ENCODE results near the gene ASPM. TPM values are rescaled to one million over a fixed set of nuclear protein-coding genes. Genes with fewer than 3 reads are reported as not detected.
"Not testable (repeated sequence)": the region's sequence is repeated elsewhere in the genome, so short reads cannot be mapped to it uniquely, and the experiment has no call there.

The ASPM gene
- total RNA-seq, 1 donor from 2014 or later, result 49.2 TPM

DNA sequence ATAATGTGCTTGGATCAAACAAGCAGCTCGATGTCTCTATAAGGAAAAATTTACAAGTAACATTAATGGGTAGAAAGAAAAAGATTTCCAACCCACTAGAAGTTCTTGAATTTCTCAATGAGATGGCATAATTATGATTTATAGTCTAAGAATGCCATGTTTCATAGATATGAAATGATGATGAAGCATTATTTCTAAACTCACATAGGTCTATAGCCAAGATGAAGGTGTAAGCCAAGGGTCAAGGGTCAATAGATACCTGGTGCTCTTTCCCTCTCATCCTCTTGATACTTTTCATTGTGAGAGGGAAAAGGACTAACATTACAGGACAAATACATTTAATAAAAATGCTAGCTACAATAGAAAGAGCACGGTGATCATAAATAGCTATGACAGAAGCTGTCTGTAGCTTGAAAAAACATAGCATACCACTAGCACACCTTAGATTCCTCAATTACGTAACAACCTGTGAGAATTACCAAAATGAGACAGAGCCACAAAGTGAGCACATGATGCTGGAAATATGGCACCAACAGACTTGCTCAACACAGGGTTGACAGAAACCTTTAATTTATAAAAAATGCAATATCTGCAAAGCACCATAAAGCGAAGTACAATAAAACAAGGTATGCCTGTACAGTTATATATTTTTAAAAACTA lies 53.1 kb downstream of the ASPM start:
- intact Hi-C loops (cut with micrococcal nuclease), result no loop called here

DNA sequence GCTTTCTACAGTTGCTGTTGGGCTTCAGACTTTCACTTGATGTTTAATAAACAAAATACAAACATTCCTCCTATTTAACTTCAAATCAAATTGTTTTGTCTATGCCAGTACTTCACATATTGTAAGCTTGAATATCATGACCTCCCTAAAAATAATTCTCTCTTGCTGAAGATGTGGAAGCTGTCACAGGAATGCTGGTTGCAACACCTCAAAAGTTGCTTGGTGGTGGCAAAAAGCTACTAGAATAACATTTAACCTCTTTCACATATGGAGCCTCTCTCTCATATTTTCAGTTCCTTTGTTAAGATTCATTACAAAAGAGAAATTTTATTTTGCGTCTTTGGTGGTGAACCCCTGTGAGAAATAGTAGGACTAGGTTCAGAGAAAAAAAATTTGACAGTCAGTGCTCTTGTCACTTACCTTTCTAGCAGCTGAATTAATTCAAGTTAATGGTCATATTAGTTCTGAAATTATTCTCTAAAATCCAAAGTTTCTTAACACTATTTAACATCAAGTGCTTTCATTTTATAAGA lies 53.9 kb downstream of the ASPM start:
- intact Hi-C loops (cut with micrococcal nuclease), result no loop called here

DNA sequence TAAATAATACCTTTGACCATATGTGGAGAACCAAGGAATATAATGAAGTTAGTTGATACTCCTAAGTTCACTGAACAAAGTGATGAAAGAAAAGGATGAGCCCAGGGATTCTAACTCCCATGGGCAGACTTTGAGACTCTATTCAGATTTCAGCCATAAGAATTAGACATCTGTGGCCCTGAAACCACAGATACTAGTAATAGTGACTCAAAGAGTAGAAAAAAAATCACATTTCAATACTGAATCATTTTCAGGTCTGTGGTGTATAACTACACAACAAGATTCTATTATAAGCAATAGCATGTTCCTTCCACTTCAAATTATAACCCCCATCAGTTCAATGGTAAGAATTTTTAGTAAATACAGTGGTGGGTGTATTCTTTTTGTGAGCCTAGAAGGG lies 63.0 kb downstream of the ASPM start:
- intact Hi-C loops (cut with micrococcal nuclease), result no loop called here

DNA sequence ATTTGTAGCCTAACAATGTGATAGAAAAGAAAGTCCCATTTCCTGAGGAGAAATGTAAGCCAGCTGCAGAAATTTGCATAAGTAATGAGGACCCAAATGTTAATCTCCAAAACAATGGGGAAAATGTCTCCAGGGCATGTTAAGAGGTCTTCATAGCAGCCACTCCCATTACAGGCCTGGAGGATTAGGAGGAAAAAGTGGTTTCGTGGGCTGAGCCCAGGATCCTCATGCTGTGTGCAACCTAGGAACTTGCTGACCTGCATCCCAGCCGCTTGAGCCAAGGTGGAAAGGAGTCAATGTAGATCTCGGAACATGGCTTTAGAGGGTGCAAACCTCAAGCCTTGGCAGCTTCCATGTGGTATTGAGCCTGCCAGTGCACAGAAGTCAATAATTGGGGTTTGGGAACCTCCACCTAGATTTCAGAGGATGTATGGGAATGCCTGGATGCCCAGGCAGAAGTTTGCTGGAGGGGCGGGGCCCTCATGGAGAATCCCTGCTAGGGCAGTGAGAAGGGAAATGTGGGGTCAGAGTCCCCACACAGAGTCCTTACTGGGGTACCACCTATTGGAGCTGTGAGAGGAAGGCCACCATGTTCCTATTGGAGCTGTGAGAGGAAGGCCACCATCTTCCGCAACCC lies 65.2 kb downstream of the ASPM start:
- intact Hi-C loops (cut with micrococcal nuclease), result no loop called here

DNA sequence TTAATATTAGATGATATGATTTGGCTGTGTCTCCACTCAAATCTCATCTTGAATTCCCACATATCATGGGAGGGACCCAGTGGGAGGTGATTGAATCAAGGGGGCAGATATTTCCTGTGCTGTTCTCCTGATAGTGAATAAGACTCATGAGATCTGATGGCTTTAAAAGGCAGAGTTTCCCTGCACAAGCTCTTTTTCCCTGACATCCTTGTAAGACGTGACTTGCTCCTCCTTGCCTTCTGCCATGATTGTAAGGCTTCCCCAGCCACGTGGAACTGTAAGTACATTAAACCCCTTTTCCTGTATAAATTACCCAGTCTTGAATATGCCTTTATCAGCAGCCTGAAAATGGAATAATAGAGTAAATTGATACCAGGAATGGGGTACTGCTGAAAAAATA lies 66.1 kb downstream of the ASPM start:
- intact Hi-C loops (cut with micrococcal nuclease), result no loop called here

DNA sequence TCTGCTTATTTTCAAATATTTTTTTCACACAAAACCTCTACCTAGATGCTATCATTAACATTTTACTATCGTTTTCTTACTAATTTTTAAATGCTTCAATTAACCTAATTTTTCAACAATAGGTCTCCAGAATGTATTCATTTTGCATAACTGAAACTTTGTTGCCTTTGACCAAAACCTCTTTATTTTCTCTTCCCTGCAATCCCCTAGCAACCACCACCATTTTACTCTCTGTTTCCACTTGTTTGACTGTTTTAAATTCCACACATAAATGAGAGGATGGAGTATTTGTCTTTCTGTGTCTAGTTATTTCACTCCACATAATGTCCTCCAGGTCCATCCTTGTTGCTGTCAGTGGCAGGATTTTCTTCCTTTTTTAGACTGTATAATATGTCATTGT lies 69.9 kb downstream of the ASPM start:
- intact Hi-C loops (cut with micrococcal nuclease), result no loop called here

DNA sequence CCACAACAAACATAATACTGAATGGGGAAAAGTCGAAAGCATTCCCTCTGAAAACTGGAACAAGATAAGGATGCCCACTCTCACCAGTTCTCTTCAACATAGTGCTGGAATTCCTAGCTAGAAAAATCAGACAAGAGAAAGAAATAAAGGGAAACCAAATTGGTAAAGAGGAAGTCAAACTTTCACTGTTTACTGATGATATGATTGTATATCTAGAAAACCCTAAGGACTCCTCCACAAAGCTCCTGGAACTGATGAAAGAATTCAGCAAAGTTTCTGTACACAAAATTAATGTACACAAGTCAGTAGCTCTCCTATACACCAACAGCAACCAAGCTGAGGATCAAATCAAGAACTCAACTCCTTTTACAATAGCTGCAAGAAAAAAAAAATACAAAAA lies 72.5 kb downstream of the ASPM start:
- intact Hi-C loops (cut with micrococcal nuclease), result no loop called here

DNA sequence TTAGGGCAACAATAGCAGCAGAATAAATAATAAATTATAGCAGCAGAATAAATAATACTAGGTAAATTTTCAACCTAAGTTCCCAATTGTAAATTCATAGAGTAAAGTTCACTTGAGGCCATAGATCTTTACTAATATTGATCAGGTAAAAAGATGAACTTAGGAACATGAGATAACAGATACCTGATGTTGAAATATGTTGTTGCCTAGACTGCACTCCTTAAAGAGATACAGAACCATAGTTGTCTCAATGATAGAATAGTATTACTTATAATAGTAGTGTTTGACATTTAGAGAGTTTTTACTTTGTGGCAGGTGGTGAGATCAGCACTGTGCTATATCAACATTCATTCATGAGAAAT lies 79.0 kb downstream of the ASPM start:
- intact Hi-C loops (cut with micrococcal nuclease), result no loop called here

DNA sequence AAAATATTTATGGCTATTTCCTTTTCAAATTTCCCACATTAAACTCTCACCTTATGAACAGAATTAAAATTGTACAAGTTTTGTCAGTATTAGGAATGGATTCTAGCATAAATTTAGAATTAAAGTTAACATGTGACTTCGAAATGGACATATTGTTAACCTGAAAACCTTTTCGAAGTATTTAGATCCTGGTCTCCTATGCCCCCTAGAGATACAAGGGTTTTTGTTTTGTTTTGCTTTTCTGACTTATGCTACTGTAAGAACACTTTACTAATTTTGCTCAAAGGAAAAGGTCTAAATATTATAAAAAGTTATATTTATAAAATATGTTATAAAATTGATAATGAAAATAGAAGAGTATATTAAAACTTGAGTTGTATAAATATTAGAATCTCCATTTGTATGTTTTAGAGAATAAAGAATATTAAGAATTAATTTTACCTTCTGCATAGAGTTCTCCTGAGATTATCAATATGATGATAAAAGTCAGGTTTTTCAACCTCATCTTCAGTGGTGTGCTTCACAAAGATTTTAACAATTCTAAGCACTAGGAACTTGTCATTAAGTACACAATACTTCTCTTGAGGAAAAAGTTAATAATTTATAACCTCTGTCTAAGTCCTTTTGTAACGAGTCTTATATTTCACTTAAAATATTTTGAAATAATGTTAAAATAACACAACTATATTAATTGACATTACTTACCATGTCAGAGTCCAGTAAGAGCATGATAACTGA lies 79.6 kb downstream of the ASPM start, which contains the start of gene F13B:
F13B (minus strand) TSS at position 542 of the 738 bp plus-strand sequence; CDS start at position 505, 37 bp downstream.
- intact Hi-C loops (cut with micrococcal nuclease), result no loop called here

DNA sequence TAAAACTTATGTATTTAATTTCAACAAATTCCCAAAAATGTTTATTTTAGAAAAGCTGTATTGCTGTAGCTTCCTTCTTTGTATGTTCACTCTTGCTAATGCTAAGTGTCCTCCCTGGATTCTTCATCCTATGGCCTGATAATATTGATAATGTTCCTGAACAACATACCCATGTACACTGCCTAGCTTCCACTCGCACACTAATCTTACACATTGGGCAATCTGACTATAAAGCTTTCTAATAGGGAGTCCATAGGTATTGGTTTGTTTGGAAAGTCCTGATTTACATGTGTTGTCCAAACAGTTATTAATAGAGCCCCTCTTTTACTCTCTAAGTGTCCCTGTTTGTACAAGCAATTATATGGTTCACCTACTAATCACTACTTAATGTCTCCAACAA lies 80.2 kb downstream of the ASPM start:
- intact Hi-C loops (cut with micrococcal nuclease), result no loop called here

DNA sequence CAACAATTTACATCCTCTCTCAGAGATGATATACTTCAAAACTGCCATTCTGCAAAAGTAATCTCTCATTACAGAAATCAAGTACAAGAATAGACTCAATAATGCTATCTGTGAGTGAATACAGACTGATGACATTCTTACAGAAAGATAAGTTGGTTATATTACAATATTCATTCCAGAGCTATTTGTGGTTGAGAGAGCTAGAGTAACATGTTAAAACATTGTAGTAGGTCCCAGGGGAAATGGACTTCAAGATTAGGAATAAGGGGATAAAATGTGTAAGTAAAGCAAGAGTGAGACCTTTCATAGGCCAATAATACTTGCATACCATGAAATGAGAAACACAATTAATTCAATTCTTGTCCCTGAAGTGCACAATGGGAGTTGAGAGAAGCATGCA lies 80.9 kb downstream of the ASPM start:
- intact Hi-C loops (cut with micrococcal nuclease), result no loop called here

DNA sequence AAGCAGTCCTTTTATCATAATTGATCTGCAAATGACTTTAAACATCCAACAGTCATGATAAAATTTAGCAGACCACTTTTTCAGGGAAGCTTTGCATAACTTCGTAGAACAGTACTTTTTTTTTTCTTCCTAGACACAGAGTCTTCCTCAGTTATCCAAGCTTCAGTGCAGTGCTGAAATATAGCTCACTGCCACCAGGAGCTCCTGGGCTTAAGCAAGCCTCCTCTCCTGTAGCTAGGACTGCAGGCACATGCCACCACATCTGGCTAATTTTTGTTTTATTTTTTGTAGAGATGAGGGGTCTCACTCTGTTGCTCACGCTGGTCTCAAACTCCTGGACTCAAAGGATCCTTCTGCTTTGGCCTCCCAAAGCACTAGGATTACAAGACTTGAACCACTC lies 83.3 kb downstream of the ASPM start:
- intact Hi-C loops (cut with micrococcal nuclease), result no loop called here

DNA sequence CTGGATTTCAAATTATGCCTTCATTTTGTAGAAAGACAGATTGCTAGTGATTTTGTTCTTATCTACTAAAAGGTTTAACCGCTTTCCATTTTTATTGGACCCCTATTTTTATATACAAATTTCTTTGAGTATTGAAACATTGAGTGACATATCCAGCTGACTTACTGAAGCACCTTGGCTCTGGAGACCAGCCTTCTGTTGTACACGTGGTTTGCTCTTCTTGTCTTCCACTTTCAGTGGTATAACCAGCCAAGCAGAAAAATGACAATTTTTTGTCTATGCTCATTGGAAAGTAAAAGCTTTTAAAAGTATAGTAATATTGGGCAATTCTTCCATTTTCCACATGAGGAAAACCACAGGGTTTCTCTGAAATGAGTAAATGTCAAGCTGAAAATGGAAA lies 83.8 kb downstream of the ASPM start:
- intact Hi-C loops (cut with micrococcal nuclease), result no loop called here

DNA sequence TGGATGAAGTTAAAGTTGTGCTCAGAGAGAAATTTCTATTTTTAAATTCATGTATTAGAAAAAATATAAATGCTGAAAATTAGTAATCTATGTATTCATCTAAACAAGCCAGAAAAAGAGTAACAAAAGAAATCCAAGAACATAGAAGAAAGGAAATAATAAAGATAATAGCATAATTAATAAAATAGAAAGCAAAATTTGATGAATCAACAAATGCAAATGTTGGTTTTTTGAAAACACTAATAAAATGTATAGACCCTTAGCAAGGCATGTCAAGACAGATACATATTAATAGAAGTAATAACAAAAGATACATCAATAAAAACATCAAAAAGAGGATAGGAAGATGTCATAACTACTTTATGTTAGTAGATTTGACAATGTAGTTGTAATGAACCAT lies 97.4 kb downstream of the ASPM start:
- intact Hi-C loops (cut with micrococcal nuclease), result no loop called here

DNA sequence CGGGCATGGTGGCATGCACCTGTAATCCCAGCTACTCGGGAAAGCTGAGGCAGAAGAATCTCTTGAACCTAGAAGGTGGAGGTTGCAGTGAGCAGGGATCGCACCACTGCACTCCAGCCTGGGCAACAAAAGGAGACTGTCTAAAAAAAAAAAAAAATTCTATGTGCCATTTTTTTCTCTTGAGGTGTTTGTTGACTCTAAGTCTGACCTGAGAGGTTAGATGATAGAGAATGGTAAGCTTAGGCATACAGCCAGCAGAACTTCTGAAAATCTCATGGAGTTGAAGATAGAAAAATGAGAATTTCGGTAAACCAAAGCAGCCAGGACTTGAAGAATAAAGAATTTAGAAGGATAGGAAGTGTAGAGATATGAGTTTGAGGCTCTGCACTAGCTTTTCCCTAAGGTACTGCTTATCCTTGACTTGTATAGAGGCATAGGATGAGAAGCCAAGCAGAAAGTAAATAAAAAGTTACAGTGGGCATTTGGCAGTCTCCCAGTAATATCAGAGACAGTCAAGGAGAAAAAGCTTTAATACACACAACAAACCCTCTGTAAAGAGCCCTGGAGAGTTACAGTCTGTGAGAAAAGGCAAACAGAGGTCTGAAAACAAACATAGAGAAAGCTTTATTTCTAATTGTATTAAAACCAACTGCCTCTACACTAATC lies 103.7 kb downstream of the ASPM start:
- intact Hi-C loops (cut with micrococcal nuclease), result no loop called here

DNA sequence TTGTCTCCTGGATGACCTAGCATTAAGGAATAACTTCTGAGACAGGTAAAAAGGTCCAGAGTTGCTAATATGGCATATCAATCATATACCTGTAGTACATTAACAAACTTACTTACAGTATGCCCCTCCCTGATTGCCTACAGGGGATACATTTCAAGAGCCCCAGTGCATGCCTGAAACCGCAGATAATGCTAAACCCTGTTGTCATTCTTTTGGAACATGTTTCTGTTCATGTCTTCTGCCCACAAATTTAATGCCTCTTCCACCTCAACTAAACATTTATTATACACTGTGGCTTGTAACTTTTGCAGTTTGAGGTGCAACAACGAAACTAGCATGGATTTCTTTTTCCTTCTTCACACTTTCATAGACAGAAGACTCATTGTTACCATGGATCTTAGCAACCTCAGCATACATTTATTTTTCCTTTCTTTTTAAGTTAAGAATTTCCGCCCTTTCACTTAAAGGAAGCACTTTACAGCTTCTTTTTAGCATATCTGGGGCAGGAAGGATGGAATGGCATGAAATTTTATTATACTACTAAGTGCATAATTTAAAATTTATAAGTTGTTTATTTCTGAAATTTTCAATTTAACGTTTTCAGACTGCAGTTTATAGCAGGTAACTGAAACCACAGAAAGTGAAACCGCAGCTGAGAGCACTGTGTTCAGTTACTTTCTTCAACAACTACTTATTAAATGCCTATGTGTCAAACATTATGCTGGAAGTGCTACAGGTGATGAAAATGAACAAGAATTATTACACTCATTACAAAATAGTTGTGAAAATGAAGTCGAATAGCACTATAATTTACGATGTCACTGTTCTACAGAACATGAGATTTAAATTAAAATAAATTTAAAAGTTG lies 104.7 kb downstream of the ASPM start:
- intact Hi-C loops (cut with micrococcal nuclease), result no loop called here

DNA sequence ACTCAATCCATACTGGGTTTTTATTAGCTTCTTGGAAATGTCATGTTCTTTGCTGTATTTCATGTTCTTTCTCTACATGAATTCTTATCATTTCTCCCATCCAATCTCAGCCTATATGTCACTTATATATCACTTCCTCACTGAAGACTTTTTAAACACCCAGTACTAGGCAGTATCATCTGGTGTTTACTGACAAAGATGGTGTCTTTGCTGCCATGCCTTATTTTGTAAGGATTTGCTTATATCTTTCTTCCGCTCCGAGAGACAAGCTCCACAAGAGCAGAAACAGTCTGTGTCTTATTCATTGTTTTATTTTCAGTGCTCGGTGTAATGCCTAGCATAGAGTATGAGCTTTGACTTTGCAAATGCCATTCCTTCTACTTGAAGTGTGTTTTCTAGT lies 109.6 kb downstream of the ASPM start:
- intact Hi-C loops (cut with micrococcal nuclease), result no loop called here

DNA sequence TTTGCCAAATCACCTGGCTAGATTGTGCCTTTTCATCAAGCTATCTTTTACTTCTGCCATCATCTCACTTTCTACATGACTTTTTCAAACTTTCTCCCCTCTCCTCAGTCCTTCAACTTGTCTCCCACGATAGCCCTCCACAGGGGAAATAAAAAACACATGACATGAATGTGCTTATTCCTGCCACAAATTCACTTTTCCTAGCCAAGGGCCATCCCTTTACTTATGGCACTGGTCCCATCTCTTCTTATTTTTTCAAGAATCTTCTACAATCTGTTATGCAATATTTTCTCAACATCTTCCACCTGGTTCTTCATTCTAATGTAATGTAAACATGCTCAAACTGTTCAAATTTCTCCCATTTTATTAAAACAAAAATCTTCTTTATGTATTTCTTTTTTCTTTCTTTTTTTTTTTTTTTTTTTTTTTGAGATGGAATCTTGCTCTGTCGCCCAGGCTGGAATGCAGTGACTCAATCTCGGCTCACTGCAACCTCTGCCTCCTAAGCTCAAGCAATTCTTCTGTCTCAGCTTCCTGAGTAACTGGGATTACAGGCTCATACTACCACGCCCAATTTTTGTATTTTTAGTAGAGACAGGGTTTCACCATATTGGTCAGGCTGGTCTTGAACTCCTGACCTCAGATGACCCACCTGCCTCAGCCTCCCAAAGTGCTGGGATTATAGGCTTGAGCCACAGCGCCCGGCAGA lies 111.7 kb downstream of the ASPM start:
- intact Hi-C loops (cut with micrococcal nuclease), result not testable (repeated sequence)

All from T-helper 1 cell treated with Interleukin-12 subunit alpha and Interleukin-12 subunit beta and Interleukin-4 antibody, amounts not matched to agents 30 ng/mL and 1 ng/mL, for 36 hours (primary cell).